ENCODE data around the gene SLC1A7.
A peak's percentile ranks its signal among the peaks of the same experiment; 100 is the strongest.
"Not testable (repeated sequence)": the region's sequence is repeated elsewhere in the genome, so short reads cannot be mapped to it uniquely, and the experiment has no call there.

The SLC1A7 gene

GRCh38 chr1:53142226-53142853, at the start of gene SLC1A7:
TSS of gene SLC1A7 (minus strand) at chr1:53142638. CDS start at chr1:53142449, 189 bp downstream.
- no peak for DNase-seq

- no peak for DNase-seq
Observed at GRCh38 chr1:53190210-53190611, 47.8 kb upstream of the SLC1A7 start.

- DNase-seq: no peak
Observed at GRCh38 chr1:53189061-53189460, 46.6 kb upstream of the SLC1A7 start.

GRCh38 chr1:53188099-53188498, 45.7 kb upstream of the SLC1A7 start:
- DNase-seq: peak; percentile 48

- DNase-seq: no peak
Observed at GRCh38 chr1:53187401-53187800, 45.0 kb upstream of the SLC1A7 start.

- no peak for DNase-seq
Observed at GRCh38 chr1:53186533-53186932, 44.1 kb upstream of the SLC1A7 start.

GRCh38 chr1:53185955-53186297, 43.5 kb upstream of the SLC1A7 start:
- not testable (repeated sequence) for DNase-seq

GRCh38 chr1:53183095-53183990, 40.9 kb upstream of the SLC1A7 start:
- no peak for DNase-seq

GRCh38 chr1:53182716-53183094, 40.3 kb upstream of the SLC1A7 start:
- DNase-seq: no peak

- peak; percentile 72 for DNase-seq
Observed at GRCh38 chr1:53182111-53182593, 39.7 kb upstream of the SLC1A7 start.

- DNase-seq: no peak
Observed at GRCh38 chr1:53180951-53181350, 38.5 kb upstream of the SLC1A7 start.

- peak; percentile 67 for DNase-seq
Observed at GRCh38 chr1:53180226-53180625, 37.8 kb upstream of the SLC1A7 start.

GRCh38 chr1:53176452-53177208, 34.2 kb upstream of the SLC1A7 start:
- no peak for DNase-seq

GRCh38 chr1:53174971-53175913, 32.8 kb upstream of the SLC1A7 start:
- no peak for DNase-seq

GRCh38 chr1:53172426-53173128, 30.1 kb upstream of the SLC1A7 start:
- peak; percentile 59 for DNase-seq

- no peak for DNase-seq
Observed at GRCh38 chr1:53166912-53167311, 24.5 kb upstream of the SLC1A7 start.

GRCh38 chr1:53166366-53166765, 23.9 kb upstream of the SLC1A7 start:
- no peak for DNase-seq

- DNase-seq: no peak
Observed at GRCh38 chr1:53165408-53165961, 23.0 kb upstream of the SLC1A7 start.

- DNase-seq: no peak
Observed at GRCh38 chr1:53163291-53163768, 20.9 kb upstream of the SLC1A7 start.

GRCh38 chr1:53162621-53163020, 20.2 kb upstream of the SLC1A7 start:
- DNase-seq: no peak

GRCh38 chr1:53160924-53161378, 18.5 kb upstream of the SLC1A7 start:
- DNase-seq: no peak

Data from fibroblast of skin of right quadriceps (primary cell).